Endothelial cell of umbilical vein (primary cell): Measurements from ENCODE around the gene DSCAML1.

Experiments
- EZH2 ChIP-seq: IDR thresholded peaks from 2 replicates; pipeline ENCODE4 v1.6.1; 2012; ENCODE audit warnings: borderline replicate concordance, low read depth, mild to moderate bottlenecking, moderate library complexity, low read length, inconsistent platforms; ENCODE audit not compliant: severe bottlenecking
- POLR2AphosphoS5 ChIP-seq: IDR thresholded peaks from 2 replicates; pipeline ENCODE4 v1.6.1; 2012; ENCODE audit warnings: low read depth, mild to moderate bottlenecking, control low read depth, low read length, moderate library complexity; ENCODE audit not compliant: insufficient read depth
- TF ChIP-seq, protein P1 (sequence below), 2 donors: IDR thresholded peaks; 1 replicate in 1 of 2; 2 replicates in 1 of 2; pipeline ENCODE4 v1.5.1; 2011; ENCODE audit warnings: low read length in 2 of 2, mild to moderate bottlenecking in 2 of 2, moderate library complexity in 2 of 2, control low read depth in 1 of 2, inconsistent platforms in 1 of 2, low read depth in 1 of 2; ENCODE audit not compliant: insufficient read depth in 1 of 2; ENCODE audit errors: extremely low read depth in 1 of 2
- TF ChIP-seq, protein P2 (sequence below): IDR thresholded peaks from 2 replicates; pipeline ENCODE4 v1.6.1; 2011; ENCODE audit not compliant: insufficient read depth, insufficient read length

DNA sequence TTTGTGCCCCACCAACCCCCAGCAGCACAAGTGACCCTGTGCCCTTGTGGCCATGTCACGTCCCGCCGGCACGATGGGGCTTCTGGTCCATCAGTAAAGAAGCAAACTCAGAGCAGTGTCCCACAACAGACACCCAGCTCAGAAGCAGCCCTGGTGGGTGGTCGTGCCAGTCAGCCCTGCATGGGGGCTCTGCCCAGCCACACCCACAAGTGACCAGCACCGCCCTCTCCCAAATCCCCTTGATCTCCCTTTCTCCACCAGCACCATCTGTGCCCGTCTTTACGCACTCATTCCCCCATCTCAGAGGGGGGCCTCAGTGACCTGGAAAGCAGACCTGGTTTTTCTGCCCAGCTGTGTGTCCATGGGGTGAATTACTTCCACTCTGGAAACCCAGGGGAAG is 149.1 kb downstream of the DSCAML1 start:
- TF ChIP-seq, protein P1, sequence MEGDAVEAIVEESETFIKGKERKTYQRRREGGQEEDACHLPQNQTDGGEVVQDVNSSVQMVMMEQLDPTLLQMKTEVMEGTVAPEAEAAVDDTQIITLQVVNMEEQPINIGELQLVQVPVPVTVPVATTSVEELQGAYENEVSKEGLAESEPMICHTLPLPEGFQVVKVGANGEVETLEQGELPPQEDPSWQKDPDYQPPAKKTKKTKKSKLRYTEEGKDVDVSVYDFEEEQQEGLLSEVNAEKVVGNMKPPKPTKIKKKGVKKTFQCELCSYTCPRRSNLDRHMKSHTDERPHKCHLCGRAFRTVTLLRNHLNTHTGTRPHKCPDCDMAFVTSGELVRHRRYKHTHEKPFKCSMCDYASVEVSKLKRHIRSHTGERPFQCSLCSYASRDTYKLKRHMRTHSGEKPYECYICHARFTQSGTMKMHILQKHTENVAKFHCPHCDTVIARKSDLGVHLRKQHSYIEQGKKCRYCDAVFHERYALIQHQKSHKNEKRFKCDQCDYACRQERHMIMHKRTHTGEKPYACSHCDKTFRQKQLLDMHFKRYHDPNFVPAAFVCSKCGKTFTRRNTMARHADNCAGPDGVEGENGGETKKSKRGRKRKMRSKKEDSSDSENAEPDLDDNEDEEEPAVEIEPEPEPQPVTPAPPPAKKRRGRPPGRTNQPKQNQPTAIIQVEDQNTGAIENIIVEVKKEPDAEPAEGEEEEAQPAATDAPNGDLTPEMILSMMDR (IDR thresholded peaks at IDR 0.05; ENCODE audit: extremely low read depth in 1 of 2, insufficient read depth in 1 of 2, low read depth in 1 of 2, low read length in 2 of 2): no peak
- TF ChIP-seq, protein P2, sequence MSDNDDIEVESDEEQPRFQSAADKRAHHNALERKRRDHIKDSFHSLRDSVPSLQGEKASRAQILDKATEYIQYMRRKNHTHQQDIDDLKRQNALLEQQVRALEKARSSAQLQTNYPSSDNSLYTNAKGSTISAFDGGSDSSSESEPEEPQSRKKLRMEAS: no peak
- TF ChIP-seq EZH2 (no peak), POLR2AphosphoS5 (no peak)
